Mucosa of descending colon (tissue), 3 donors: ENCODE results near the gene GALNTL6. TPM values are rescaled to one million over a fixed set of nuclear protein-coding genes. Genes with fewer than 3 reads are reported as not detected.
"Not testable (repeated sequence)": the region's sequence is repeated elsewhere in the genome, so short reads cannot be mapped to it uniquely, and the experiment has no call there.

Experiments used
- ATAC-seq: fragments of 200-7000 bp; cut with Tn5 transposase; one replicate; pipeline ENCODE4 v1.9.1; 2020; ENCODE audit warnings: mild to moderate bottlenecking, moderate library complexity
- DNase-seq, 3 donors: peaks; one replicate each; pipeline ENCODE4 v3.0.0-alpha.2; 2020
- H3K36me3 ChIP-seq: fragments of 200-600 bp; one replicate; pipeline ENCODE4 v1.8.0; 2021; ENCODE audit warnings: low read depth, mild to moderate bottlenecking
- H3K4me1 ChIP-seq: fragments of 200-600 bp; one replicate; pipeline ENCODE4 v1.8.0; 2021; ENCODE audit warnings: low read depth, mild to moderate bottlenecking
- H3K4me3 ChIP-seq: fragments of 200-600 bp; one replicate; pipeline ENCODE4 v1.8.0; 2021; ENCODE audit warnings: mild to moderate bottlenecking
- H3K9me3 ChIP-seq: fragments of 200-600 bp; one replicate; pipeline ENCODE4 v1.8.0; 2021; ENCODE audit warnings: mild to moderate bottlenecking
- intact Hi-C, 2 donors: fragments of 100-400 bp; cut with DNase I in 1 of 2; cut with micrococcal nuclease in 1 of 2; formaldehyde crosslinking; loops; one replicate each; pipeline versions ENCODE4 v1.11.0 to v1.11.1; 2022; cut with DNase I, micrococcal nuclease
- total RNA-seq, 3 donors: library from RNA; stranded (reverse); fragmentation: NEBNext Ultra II Directional in 2 of 3; extraction: Animal tissue kit (Norgen Biotek cat#: 25700) in 2 of 3; gene quantifications; one replicate each; pipeline versions ENCODE4 v1.2.1 to v1.2.4, GENCODE V29; 2021 to 2023
- TF ChIP-seq, protein P1 (sequence below): fragments of 200-600 bp; IDR thresholded peaks from one replicate; pipeline ENCODE4 v1.8.0; 2022; ENCODE audit warnings: antibody characterized with exemption, mild to moderate bottlenecking
- donor health status: DM: no; HTN: no; CAD: no; lungs with moderate emphysema.
- donor health status: DM: no; HTN: no; CAD: no.
- donor health status: DM: no; HTN: yes; CAD: no.

The GALNTL6 gene
- total RNA-seq, 3 donors from 2014 or later, result 0.12 to 0.27 (median 0.19) TPM

DNA sequence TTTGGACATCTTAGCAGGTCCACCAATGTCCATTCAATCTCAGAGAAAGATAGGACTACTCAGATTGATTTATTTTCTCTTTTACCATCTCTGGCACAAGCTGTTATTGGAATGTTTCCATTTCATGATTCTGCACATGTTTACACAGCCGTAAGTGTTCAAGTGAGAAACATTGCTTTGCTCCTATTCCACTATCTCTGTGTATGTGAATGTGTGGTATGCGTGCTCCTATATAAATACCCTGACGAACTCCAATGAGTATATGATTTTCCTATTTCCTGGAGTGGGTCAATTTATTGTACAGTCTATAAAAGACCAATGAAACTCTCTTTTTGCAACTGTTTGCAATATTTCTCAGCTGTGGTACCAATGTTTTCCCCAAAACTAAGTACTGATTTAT is 1134.4 kb downstream of the GALNTL6 start:
- TF ChIP-seq, protein P1, sequence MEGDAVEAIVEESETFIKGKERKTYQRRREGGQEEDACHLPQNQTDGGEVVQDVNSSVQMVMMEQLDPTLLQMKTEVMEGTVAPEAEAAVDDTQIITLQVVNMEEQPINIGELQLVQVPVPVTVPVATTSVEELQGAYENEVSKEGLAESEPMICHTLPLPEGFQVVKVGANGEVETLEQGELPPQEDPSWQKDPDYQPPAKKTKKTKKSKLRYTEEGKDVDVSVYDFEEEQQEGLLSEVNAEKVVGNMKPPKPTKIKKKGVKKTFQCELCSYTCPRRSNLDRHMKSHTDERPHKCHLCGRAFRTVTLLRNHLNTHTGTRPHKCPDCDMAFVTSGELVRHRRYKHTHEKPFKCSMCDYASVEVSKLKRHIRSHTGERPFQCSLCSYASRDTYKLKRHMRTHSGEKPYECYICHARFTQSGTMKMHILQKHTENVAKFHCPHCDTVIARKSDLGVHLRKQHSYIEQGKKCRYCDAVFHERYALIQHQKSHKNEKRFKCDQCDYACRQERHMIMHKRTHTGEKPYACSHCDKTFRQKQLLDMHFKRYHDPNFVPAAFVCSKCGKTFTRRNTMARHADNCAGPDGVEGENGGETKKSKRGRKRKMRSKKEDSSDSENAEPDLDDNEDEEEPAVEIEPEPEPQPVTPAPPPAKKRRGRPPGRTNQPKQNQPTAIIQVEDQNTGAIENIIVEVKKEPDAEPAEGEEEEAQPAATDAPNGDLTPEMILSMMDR, result no peak
- no peak overlapping the region for H3K4me3 ChIP-seq
- ATAC-seq (peak; percentile 62), DNase-seq (no peak)
- no peaks in the 10 kb centered on the region for H3K4me1 ChIP-seq
- intact Hi-C loops, result no loop called here
- no peaks in the 10 kb centered on the region for H3K9me3 ChIP-seq
- H3K36me3 ChIP-seq, result no peaks in the 10 kb centered on the region

DNA sequence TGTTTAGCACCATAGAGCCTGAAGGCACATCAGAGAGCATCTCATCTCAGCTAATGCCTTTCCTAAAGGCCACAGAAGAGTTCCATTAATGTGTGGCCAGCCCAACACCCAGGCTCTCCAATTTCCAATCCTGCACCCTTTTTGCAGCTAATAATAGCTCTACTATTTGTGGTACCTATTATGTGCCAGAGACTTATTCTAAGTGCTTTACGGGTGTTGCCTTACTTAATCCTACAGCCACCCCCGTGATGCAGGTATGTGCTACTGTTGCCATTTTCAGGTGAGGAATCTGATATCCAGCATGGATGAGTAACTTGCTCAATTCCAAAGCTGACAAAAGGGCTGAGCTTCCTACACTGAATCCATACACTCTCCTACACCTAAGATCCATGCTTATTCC is 1137.8 kb downstream of the GALNTL6 start:
- H3K4me3 ChIP-seq, result no peak overlapping the region
- H3K36me3 ChIP-seq, result no peaks in the 10 kb centered on the region
- DNase-seq, result no peak
- intact Hi-C loops, result no loop called here
- TF ChIP-seq, protein P1, result no peak
- ATAC-seq, result no peak
- peaks cover 4% of the 10 kb centered on the region for H3K4me1 ChIP-seq
- no peaks in the 10 kb centered on the region for H3K9me3 ChIP-seq

DNA sequence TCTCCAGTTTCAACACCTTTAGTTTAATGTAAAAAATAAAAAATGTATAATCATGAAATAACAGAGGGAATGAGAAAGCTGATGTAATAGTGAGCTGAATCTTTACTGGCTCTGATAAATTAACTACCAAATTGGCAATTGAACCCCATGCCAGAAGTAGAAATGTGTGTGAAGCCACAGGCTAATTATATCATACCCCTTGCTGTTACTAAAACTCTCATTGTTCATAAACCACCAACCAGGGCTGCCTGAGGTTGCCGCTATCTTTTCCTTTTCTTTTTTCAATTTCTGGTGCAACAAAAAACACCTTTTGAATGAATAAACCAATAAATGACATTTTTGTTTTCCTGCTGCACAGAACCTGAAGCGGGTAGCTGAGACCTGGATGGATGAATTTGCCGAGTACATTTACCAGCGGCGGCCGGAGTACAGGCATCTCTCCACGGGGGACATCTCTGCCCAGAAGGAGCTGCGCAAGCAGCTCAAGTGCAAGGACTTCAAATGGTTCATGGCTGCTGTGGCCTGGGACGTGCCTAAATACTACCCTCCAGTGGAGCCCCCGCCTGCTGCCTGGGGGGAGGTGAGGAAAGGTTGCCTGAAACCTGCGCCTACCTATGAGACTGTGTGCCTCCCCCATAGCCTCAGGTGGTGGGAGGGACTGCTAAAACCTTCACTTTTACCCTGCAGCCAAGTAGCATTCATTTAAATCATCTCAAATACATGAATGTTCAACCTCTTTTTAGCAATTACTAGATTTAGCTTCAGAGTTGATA is 1138.7 kb downstream of the GALNTL6 start:
- Histone ChIP-seq H3K4me1 (peaks cover 4% of the 10 kb centered on the region), H3K36me3 (no peaks in the 10 kb centered on the region), H3K4me3 (no peak overlapping the region), H3K9me3 (no peaks in the 10 kb centered on the region)
- intact Hi-C loops, result no loop called here
- TF ChIP-seq, protein P1, result no peak
- DNase-seq (no peak), ATAC-seq (no peak)

DNA sequence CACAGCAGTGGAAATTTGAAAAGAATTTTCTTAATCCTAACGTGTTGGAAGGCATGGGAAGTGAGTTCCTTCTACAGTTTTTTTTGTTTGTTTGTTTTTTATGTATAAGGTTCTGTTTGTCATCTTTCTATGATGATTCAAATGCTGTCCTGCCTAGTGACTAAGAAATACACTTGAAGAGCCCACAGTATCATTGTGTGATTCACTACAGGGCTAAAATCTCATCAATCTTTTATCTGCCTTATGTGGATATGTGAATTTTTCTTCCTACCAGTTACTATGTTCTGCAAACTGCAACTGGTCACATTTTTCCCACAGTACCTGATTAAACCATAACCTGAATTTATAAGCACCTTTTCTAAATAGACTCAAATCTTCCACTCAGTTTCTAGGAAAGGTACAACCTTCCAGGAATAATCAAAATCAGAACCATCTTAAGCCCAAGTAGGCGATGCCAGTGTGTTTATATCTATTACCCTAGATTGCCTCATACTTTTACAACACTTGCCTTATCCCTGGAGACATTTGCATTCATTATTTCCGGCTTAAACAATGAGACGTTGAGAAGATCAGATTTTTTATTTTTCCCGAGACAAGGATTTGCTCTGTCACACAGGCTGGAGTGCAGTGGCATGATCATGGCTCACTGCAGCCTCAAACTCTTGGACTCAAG is 1140.8 kb downstream of the GALNTL6 start:
- intact Hi-C loops, result no loop called here
- DNase-seq, result no peak
- H3K4me1 ChIP-seq, result peaks cover 4% of the 10 kb centered on the region
- H3K4me3 ChIP-seq, result no peak overlapping the region
- no peaks in the 10 kb centered on the region for H3K9me3 ChIP-seq
- TF ChIP-seq, protein P1, result no peak
- no peaks in the 10 kb centered on the region for H3K36me3 ChIP-seq
- ATAC-seq, result peak; percentile 96

DNA sequence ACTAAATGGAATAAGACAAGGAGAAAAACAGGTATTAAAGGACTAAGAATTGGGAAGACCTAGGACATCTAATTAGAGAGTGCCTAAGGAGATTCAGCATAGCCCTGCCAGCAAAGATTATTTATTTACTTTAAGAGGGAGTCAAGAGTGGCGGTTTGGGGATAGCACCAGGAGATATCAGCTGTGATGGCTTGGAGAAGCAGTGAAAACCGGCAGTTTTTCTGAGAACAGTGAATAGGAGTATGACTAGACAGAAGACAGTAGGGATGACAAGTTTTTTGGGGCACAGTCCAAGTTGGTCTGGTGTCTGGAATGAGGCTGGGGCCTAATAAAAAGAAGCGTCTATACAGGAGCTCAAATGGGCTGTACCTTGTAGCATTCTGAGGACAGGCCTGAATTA is 1143.1 kb downstream of the GALNTL6 start:
- DNase-seq, H3K36me3 ChIP-seq, ATAC-seq, intact Hi-C loops, H3K4me3 ChIP-seq, H3K4me1 ChIP-seq, H3K9me3 ChIP-seq: not testable (repeated sequence)

DNA sequence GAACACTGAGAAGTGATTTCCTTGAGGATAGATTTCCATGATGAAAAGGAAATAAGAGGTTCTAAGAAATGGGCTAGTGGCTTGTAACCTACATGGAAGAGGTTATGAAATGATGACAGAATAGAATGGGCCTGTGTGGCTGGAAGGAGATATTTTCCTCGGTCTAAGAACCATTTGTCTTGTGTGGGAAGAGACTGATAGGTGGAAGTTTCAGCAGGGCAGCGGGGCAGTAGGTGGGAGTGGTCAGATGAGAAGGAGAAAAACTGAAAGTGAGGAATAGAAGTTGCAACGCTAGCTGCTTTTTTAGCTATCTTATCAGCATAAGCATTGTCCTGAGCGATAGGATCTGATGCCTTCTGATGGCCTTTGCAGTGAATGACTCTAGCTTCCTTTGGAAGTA is 1144.0 kb downstream of the GALNTL6 start:
- Histone ChIP-seq H3K9me3 (no peaks in the 10 kb centered on the region), H3K4me1 (peaks cover 9% of the 10 kb centered on the region), H3K4me3 (no peak overlapping the region), H3K36me3 (no peaks in the 10 kb centered on the region)
- TF ChIP-seq, protein P1, result no peak
- intact Hi-C loops, result no loop called here
- ATAC-seq (no peak), DNase-seq (no peak)
